PC-3 (cell line): ENCODE results near the gene PALB2.

ENCODE experiments used
- CTCF ChIP-seq: fragments of 300-600 bp; sonication (generic); conservative IDR thresholded peaks from 2 replicates; pipeline ENCODE4 v1.5.1; 2017; ENCODE audit warnings: antibody characterized with exemption, low read depth, mild to moderate bottlenecking, low read length
- EZH2 ChIP-seq: fragments of 300-600 bp; sonication (generic); IDR thresholded peaks from one replicate; pipeline ENCODE4 v1.6.1; 2017; ENCODE audit warnings: antibody characterized with exemption, mild to moderate bottlenecking, low read length; ENCODE audit not compliant: unreplicated experiment
- EZH2phosphoT487 ChIP-seq: fragments of 300-600 bp; sonication (generic); IDR thresholded peaks from 2 replicates; pipeline ENCODE4 v1.6.1; 2018; ENCODE audit warnings: mild to moderate bottlenecking, antibody characterized with exemption, low read length, borderline replicate concordance

GRCh38 chr16:23587726-23588125 is 53.4 kb downstream of the PALB2 start:
- no peak for TF ChIP-seq CTCF
- no peak for TF ChIP-seq EZH2
- TF ChIP-seq EZH2phosphoT487 = no peak
